ENCODE results near the gene NLRP13. TPM values are rescaled to one million over a fixed set of nuclear protein-coding genes. Genes with fewer than 3 reads are reported as not detected.

The NLRP13 gene
- polyA plus RNA-seq, 1 of the 3 experiments (the other 2 are of a cell fraction), result not detected

GRCh38 chr19:55901369-55902079 is 30.6 kb downstream of the NLRP13 start:
- no peaks in the 10 kb centered on the region for H3F3A ChIP-seq (replicated peaks; ENCODE audit: insufficient read depth)
- POLR2A ChIA-PET, result no interaction called here
- H3K9me2 ChIP-seq, result no peaks in the 10 kb centered on the region
- no peaks in the 10 kb centered on the region for H3K79me2 ChIP-seq (ENCODE audit: insufficient read depth)
- no peaks in the 10 kb centered on the region for H3K36me3 ChIP-seq (replicated peaks in 1 of 2; ENCODE audit: control insufficient read depth in 1 of 2, insufficient read depth in 2 of 2, low read length in 1 of 2)
- H2AFZ ChIP-seq (ENCODE audit: low read depth), result no peak overlapping the region
- TF ChIP-seq RCOR1 (IDR thresholded peaks at IDR 0.05; ENCODE audit: low read length), result no peak
- TF ChIP-seq ELF1 (IDR thresholded peaks at IDR 0.05), result no peak
- no peak for TF ChIP-seq MXI1 (IDR thresholded peaks at IDR 0.05; ENCODE audit: low read depth, low read length)
- no peak for TF ChIP-seq TEAD4 (IDR thresholded peaks at IDR 0.05; ENCODE audit: borderline replicate concordance, insufficient read depth)
- TF ChIP-seq PBX3 (IDR thresholded peaks at IDR 0.05), result no peak
- no peak for TF ChIP-seq NRF1 (IDR thresholded peaks at IDR 0.05; ENCODE audit: low read depth, low read length)
- TF ChIP-seq JUND (IDR thresholded peaks at IDR 0.05), result no peak
- TF ChIP-seq CTCF (IDR thresholded peaks at IDR 0.05), result no peak
- no peak for TF ChIP-seq POLR2AphosphoS5 (IDR thresholded peaks at IDR 0.05; ENCODE audit: low read depth, low read length)
- TF ChIP-seq TAF1 (IDR thresholded peaks at IDR 0.05; ENCODE audit: borderline replicate concordance, low read depth, low read length), result no peak
- TF ChIP-seq SMC3 (IDR thresholded peaks at IDR 0.05; ENCODE audit: low read depth, low read length), result no peak
- no peak overlapping the region for H3K9ac ChIP-seq
- H3K4me1 ChIP-seq (ENCODE audit: control insufficient read depth in 1 of 2, insufficient read depth in 2 of 2, low read depth in 1 of 2, low read length in 1 of 2), result no peaks in the 10 kb centered on the region
- no peaks in the 10 kb centered on the region for H3K9me3 ChIP-seq
- H3K27me3 ChIP-seq (ENCODE audit: insufficient read depth), result peaks cover 12% of the 10 kb centered on the region; the same call in 1 of the 2 replicates
- no peaks in the 10 kb centered on the region for H4K20me1 ChIP-seq (ENCODE audit: insufficient read depth)
- CTCF ChIA-PET, result interaction anchor here (0.8 kb wide), 1 partner anchor 12 kb away, joined by 3 read pairs; no protein-coding TSS in a partner anchor
- no peak for DNase-seq
- WGBS (ENCODE audit: low lambda C conversion rate), result 1% methylated on average over 13 of the region's 13 CpGs
- no peak overlapping the region for H3K4me2 ChIP-seq
- no peak overlapping the region for H3K27ac ChIP-seq (ENCODE audit: low read depth in 2 of 2, low read length in 1 of 2)
- no peak overlapping the region for H3K4me3 ChIP-seq (ENCODE audit: low read depth in 2 of 2, low read length in 1 of 2)

GRCh38 chr19:55898911-55899310 is 33.2 kb downstream of the NLRP13 start:
- POLR2A ChIA-PET, result no interaction called here
- H3F3A ChIP-seq (replicated peaks; ENCODE audit: insufficient read depth), result no peaks in the 10 kb centered on the region
- no peaks in the 10 kb centered on the region for H3K9me2 ChIP-seq
- no peak overlapping the region for H3K4me2 ChIP-seq
- H3K36me3 ChIP-seq (replicated peaks in 1 of 2; ENCODE audit: control insufficient read depth in 1 of 2, insufficient read depth in 2 of 2, low read length in 1 of 2), result no peaks in the 10 kb centered on the region
- no peak overlapping the region for H3K9ac ChIP-seq
- CTCF ChIA-PET, result no interaction called here
- no peak overlapping the region for H3K4me3 ChIP-seq (ENCODE audit: low read depth in 2 of 2, low read length in 1 of 2)
- no peak overlapping the region for H2AFZ ChIP-seq (ENCODE audit: low read depth)
- 1% methylated on average over 12 of the region's 12 CpGs for WGBS (ENCODE audit: low lambda C conversion rate)
- H3K9me3 ChIP-seq, result no peaks in the 10 kb centered on the region
- H3K79me2 ChIP-seq (ENCODE audit: insufficient read depth), result no peaks in the 10 kb centered on the region
- DNase-seq, result no peak
- no peaks in the 10 kb centered on the region for H3K4me1 ChIP-seq (ENCODE audit: control insufficient read depth in 1 of 2, insufficient read depth in 2 of 2, low read depth in 1 of 2, low read length in 1 of 2)
- H4K20me1 ChIP-seq (ENCODE audit: insufficient read depth), result no peaks in the 10 kb centered on the region
- TF ChIP-seq MAX (IDR thresholded peaks at IDR 0.05; ENCODE audit: low read depth), result no peak
- TF ChIP-seq NRF1 (IDR thresholded peaks at IDR 0.05; ENCODE audit: low read depth, low read length), result no peak
- no peak for TF ChIP-seq EP300 (IDR thresholded peaks at IDR 0.05; ENCODE audit: borderline replicate concordance in 1 of 2, low read depth in 1 of 2, low read length in 1 of 2)
- TF ChIP-seq TCF12 (IDR thresholded peaks at IDR 0.05), result no peak
- TF ChIP-seq FOXJ3 (CRISPR knock-in tag; IDR thresholded peaks at IDR 0.05), result no peak
- no peak for TF ChIP-seq RFX5 (IDR thresholded peaks at IDR 0.05; ENCODE audit: low read length)
- no peak for TF ChIP-seq POLR2AphosphoS5 (IDR thresholded peaks at IDR 0.05; ENCODE audit: low read depth, low read length)
- TF ChIP-seq RCOR1 (IDR thresholded peaks at IDR 0.05; ENCODE audit: low read length), result no peak
- TF ChIP-seq, protein P1, sequence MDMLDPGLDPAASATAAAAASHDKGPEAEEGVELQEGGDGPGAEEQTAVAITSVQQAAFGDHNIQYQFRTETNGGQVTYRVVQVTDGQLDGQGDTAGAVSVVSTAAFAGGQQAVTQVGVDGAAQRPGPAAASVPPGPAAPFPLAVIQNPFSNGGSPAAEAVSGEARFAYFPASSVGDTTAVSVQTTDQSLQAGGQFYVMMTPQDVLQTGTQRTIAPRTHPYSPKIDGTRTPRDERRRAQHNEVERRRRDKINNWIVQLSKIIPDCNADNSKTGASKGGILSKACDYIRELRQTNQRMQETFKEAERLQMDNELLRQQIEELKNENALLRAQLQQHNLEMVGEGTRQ (IDR thresholded peaks at IDR 0.05; ENCODE audit: borderline replicate concordance, low read depth, low read length), result no peak
- no peak for TF ChIP-seq TAF1 (IDR thresholded peaks at IDR 0.05; ENCODE audit: borderline replicate concordance, low read depth, low read length)
- no peak for TF ChIP-seq RXRA (IDR thresholded peaks at IDR 0.05; ENCODE audit: borderline replicate concordance, low read depth)
- TF ChIP-seq, protein P2, sequence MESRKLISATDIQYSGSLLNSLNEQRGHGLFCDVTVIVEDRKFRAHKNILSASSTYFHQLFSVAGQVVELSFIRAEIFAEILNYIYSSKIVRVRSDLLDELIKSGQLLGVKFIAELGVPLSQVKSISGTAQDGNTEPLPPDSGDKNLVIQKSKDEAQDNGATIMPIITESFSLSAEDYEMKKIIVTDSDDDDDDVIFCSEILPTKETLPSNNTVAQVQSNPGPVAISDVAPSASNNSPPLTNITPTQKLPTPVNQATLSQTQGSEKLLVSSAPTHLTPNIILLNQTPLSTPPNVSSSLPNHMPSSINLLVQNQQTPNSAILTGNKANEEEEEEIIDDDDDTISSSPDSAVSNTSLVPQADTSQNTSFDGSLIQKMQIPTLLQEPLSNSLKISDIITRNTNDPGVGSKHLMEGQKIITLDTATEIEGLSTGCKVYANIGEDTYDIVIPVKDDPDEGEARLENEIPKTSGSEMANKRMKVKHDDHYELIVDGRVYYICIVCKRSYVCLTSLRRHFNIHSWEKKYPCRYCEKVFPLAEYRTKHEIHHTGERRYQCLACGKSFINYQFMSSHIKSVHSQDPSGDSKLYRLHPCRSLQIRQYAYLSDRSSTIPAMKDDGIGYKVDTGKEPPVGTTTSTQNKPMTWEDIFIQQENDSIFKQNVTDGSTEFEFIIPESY (IDR thresholded peaks at IDR 0.05; ENCODE audit: borderline replicate concordance, low read depth), result no peak
- no peak for TF ChIP-seq SMC3 (IDR thresholded peaks at IDR 0.05; ENCODE audit: low read depth, low read length)
- no peak for TF ChIP-seq MEF2A (IDR thresholded peaks at IDR 0.05; ENCODE audit: borderline replicate concordance, low read depth)
- TF ChIP-seq SIN3A (IDR thresholded peaks at IDR 0.05; ENCODE audit: borderline replicate concordance, low read depth, low read length), result no peak
- peaks cover 12% of the 10 kb centered on the region; the same call in 1 of the 2 replicates for H3K27me3 ChIP-seq (ENCODE audit: insufficient read depth)
- H3K27ac ChIP-seq (ENCODE audit: low read depth in 2 of 2, low read length in 1 of 2), result no peak overlapping the region

Measured in SK-N-SH (cell line).